ENCODE results near the gene IFI30. TPM values are rescaled to one million over a fixed set of nuclear protein-coding genes. Genes with fewer than 3 reads are reported as not detected.

IFI30 gene
- total RNA-seq, 1 donor from 2014 or later: 25.1 TPM

DNA sequence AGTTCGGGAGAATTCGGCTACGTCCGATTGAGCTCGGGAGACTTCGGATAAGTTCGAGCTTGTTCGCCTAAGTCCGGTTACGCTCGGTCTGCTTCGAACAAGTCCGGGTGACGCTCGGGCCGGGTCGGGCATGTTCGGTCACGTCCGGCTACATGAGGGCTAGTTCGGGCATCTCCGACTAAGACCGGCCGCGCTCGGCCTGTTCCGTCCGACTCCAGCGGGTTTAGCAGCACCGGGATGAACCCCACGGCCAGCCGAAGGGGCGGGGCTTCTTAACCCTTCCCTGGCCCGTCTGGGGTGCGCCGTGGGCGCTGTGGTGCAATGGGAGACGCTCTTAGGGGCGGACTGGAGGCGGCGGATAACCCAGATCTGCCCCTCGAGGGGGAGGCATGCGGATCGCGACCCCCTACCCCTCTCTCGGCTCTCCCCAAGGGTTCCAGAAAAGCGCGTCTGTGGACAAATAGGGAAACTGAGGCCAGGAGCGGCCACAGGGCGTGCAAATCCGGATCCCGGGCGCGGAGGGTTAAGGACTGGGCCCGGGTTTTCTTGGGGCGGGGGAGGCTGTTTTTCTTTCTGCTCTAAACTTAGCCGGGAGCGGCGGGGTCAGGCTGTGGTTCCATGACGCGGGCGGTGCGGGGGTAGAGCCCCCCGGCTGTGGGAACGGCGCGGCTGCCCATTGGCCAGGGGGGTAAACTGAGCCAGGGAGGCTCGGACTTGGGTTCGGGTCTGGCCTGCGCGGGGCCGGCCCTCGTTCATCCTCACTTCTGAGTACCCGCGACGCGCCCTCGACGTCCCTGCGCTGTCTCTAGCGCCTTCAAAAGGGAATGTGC, 51.1 kb downstream of the IFI30 start:
- DNase-seq (ENCODE audit: low read depth): peak; percentile 95

DNA sequence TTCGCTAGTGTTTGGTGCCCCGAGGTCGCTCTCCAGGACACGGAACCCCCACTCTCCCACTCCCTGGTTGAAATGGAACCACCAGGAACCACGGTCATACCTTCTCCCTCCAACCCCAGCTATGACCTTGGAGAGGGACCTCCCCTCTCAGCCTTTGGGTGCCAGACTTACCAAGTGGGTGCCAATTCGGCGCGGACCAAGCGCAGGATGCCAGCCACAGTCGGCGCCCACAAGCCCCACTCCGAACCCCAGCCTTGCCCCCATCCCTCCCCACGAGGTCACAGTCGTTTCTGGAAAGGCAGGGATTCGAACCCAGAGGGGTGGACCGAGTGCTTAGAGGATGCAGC, 51.7 kb downstream of the IFI30 start:
- DNase-seq (ENCODE audit: low read depth): no peak

DNA sequence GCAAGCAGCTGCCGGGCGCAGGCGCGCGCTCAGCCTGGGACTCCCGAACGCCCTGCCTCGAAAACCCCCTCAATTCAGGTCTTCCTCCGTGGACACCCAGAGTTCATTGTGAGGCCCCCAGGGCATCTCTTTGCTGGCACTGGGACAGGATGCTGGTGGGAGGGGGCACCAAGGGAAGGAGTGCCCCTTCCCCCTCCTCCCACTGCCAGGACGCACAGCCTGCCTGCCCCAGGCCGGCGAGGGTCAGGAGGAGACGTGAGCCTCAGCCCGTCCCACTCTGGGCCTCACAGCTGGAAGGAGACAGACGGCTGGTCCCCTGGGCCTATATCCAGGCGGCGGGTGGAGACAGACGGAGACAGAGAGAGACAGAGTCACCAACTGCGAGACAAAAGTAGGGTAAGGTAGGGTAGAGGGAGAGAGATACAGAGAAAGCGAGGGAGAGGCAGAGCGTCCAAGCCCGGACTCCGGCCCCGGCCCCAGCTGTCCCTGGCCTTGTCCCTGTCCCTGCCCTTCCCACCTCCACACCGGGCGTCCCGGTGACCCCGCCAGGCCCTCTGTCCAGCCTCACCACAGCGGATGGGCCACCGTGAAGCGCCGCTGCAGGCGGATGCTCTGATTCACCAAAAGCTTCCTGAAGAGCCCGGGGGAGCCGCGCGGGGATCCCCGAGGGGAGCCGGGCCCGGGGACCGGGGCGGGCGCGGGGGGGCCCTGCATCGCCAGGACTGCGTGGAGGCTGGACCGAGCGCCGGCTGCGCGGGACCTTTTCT, 52.3 kb downstream of the IFI30 start, which contains the start of gene PDE4C:
PDE4C (minus strand) TSS at position 737 of the 767 bp plus-strand sequence; CDS start at position 714, 23 bp downstream.
- no peak for DNase-seq (ENCODE audit: low read depth)

GRCh38 chr19:18226956-18227780, 53.6 kb downstream of the IFI30 start:
- no peak for DNase-seq (ENCODE audit: low read depth)

Other genes starting within 250 kb of the IFI30 start
- 25.0 and 55.6 TPM in 2 replicates for gene CCDC124, start 240.8 kb upstream of the IFI30 start, total RNA-seq
- gene KCNN1, start 206.7 kb upstream of the IFI30 start, total RNA-seq: 0.30 TPM in 1 of 2 replicates, not detected in the other
- gene ARRDC2, start 165.6 kb upstream of the IFI30 start, total RNA-seq: 14.9 and 18.6 TPM in 2 replicates
- gene IL12RB1, start 86.9 kb upstream of the IFI30 start, total RNA-seq: not detected in 2 replicates
- 0.35 and 5.7 TPM in 2 replicates for gene MAST3, start 76.0 kb upstream of the IFI30 start, total RNA-seq
- gene PIK3R2, start 20.6 kb upstream of the IFI30 start, total RNA-seq: 15.8 and 56.9 TPM in 2 replicates
- 12.3 and 57.1 TPM in 2 replicates for gene MPV17L2, start 19.4 kb downstream of the IFI30 start, total RNA-seq
- 0.35 and 0.80 TPM in 2 replicates for gene RAB3A, start 30.2 kb downstream of the IFI30 start, total RNA-seq
- gene PDE4C, start 52.6 kb downstream of the IFI30 start, total RNA-seq: under 0.01 and 0.20 TPM in 2 replicates
- 0.50 TPM in 1 of 2 replicates, not detected in the other for gene IQCN, start 100.6 kb downstream of the IFI30 start, total RNA-seq
- gene JUND, start 107.8 kb downstream of the IFI30 start, total RNA-seq: 140 and 234 TPM in 2 replicates
- gene LSM4, start 149.3 kb downstream of the IFI30 start, total RNA-seq: 115 and 223 TPM in 2 replicates
- gene PGPEP1, start 166.8 kb downstream of the IFI30 start, total RNA-seq: 24.0 and 33.2 TPM in 2 replicates
- gene GDF15, start 212.3 kb downstream of the IFI30 start, total RNA-seq: 108 and 190 TPM in 2 replicates
- not detected in 2 replicates for gene LRRC25, start 223.8 kb downstream of the IFI30 start, total RNA-seq
- 40.5 and 49.3 TPM in 2 replicates for gene SSBP4, start 245.6 kb downstream of the IFI30 start, total RNA-seq